HG02610 (cell line): ENCODE data around the gene KCP.

Source experiments
- ATAC-seq: cut with Tn5 transposase; IDR thresholded peaks from one replicate; pipeline ENCODE4 v1.9.1; 2021; ENCODE audit warnings: mild to moderate bottlenecking, moderate library complexity; ENCODE audit not compliant: unreplicated experiment

KCP gene

GRCh38 chr7:128908750-128909624 is 1.5 kb downstream of the KCP start:
- no peak for ATAC-seq

- no peak for ATAC-seq
These were observed 3.5 kb downstream of the KCP start for GRCh38 chr7:128906766-128907559.

- no peak for ATAC-seq
These were observed 4.3 kb downstream of the KCP start for GRCh38 chr7:128906001-128906765.

- peak; percentile 54 for ATAC-seq
These were observed 5.9 kb downstream of the KCP start for GRCh38 chr7:128904381-128905197.

- ATAC-seq = no peak
These were observed 6.7 kb downstream of the KCP start for GRCh38 chr7:128903621-128904361.

GRCh38 chr7:128902761-128903585 is 7.5 kb downstream of the KCP start:
- ATAC-seq = no peak

GRCh38 chr7:128900237-128900636 is 10.3 kb downstream of the KCP start:
- ATAC-seq = no peak

- ATAC-seq = no peak
These were observed 11.1 kb downstream of the KCP start for GRCh38 chr7:128899392-128899791.

- no peak for ATAC-seq
These were observed 15.2 kb downstream of the KCP start for GRCh38 chr7:128895320-128895719.

GRCh38 chr7:128894101-128894440 is 16.4 kb downstream of the KCP start:
- ATAC-seq = no peak

GRCh38 chr7:128893251-128894100 is 17.0 kb downstream of the KCP start:
- ATAC-seq = no peak

- ATAC-seq = no peak
These were observed 17.8 kb downstream of the KCP start for GRCh38 chr7:128892521-128893250.

- ATAC-seq = no peak
These were observed 18.6 kb downstream of the KCP start for GRCh38 chr7:128891942-128892269.

- no peak for ATAC-seq
These were observed 19.2 kb downstream of the KCP start for GRCh38 chr7:128891110-128891941.

GRCh38 chr7:128890306-128891109 is 20.0 kb downstream of the KCP start:
- ATAC-seq = no peak

- ATAC-seq = no peak
These were observed 21.4 kb downstream of the KCP start for GRCh38 chr7:128889121-128889520.
